ENCODE data around the gene FAM53C.

- TF ChIP-seq CTCF (tag by site-specific recombination; IDR thresholded peaks at IDR 0.05) (no peak), ZNF76 (tag by site-specific recombination; IDR thresholded peaks at IDR 0.05; ENCODE audit: borderline replicate concordance, low read depth) (no peak), ZNF777 (tag by site-specific recombination; IDR thresholded peaks at IDR 0.05; ENCODE audit: borderline replicate concordance) (no peak), SETDB1 (IDR thresholded peaks at IDR 0.05; ENCODE audit: insufficient read length, low read length) (no peak), KLF1 (tag by site-specific recombination; IDR thresholded peaks at IDR 0.05) (no peak), GLIS1 (tag by site-specific recombination; IDR thresholded peaks at IDR 0.05) (no peak), REST (tag by site-specific recombination; IDR thresholded peaks at IDR 0.05) (no peak), HOXC10 (CRISPR knock-in tag; IDR thresholded peaks at IDR 0.05) (no peak), YY1 (tag by site-specific recombination; IDR thresholded peaks at IDR 0.05) (no peak), ZNF426 (tag by site-specific recombination; IDR thresholded peaks at IDR 0.05) (no peak), TCF7L2 (IDR thresholded peaks at IDR 0.05; ENCODE audit: borderline replicate concordance, low read depth, low read length) (no peak)
These were observed 53.9 kb downstream of the FAM53C start for GRCh38 chr5:138391859-138392386.
